NOMO-1 treated with DMSO at 0.1 percent for 48 hours (cell line): ENCODE results near the gene REEP6.
"Not testable (repeated sequence)": the region's sequence is repeated elsewhere in the genome, so short reads cannot be mapped to it uniquely, and the experiment has no call there.

Experiments used
- DNase-seq: peaks from one replicate; lab custom pipeline; 2025; ENCODE audit not compliant: unreplicated experiment; lab: John Stamatoyannopoulos, UW

Gene REEP6

GRCh38 chr19:1505991-1506881 lies 15.3 kb downstream of the REEP6 start:
- DNase-seq, result no peak

- no peak for DNase-seq
Measured at GRCh38 chr19:1507192-1507660, 16.2 kb downstream of the REEP6 start.

- peak; percentile 85 for DNase-seq
Measured at GRCh38 chr19:1507763-1508506, 17.0 kb downstream of the REEP6 start.

- no peak for DNase-seq
Measured at GRCh38 chr19:1508507-1508856, 17.5 kb downstream of the REEP6 start.

- no peak for DNase-seq
Measured at GRCh38 chr19:1509602-1510441, 18.8 kb downstream of the REEP6 start.

GRCh38 chr19:1510442-1510806 lies 19.4 kb downstream of the REEP6 start:
- no peak for DNase-seq

- DNase-seq, result no peak
Measured at GRCh38 chr19:1510807-1511206, 19.8 kb downstream of the REEP6 start.

- DNase-seq, result no peak
Measured at GRCh38 chr19:1511318-1512317, 20.6 kb downstream of the REEP6 start.

- peak; percentile 70 for DNase-seq
Measured at GRCh38 chr19:1512671-1513498, 21.9 kb downstream of the REEP6 start, which contains the start of gene ADAMTSL5. TSS of gene ADAMTSL5 (minus strand) at chr19:1513019. CDS start at chr19:1510943, 2,076 bp downstream.

- peak; percentile 61 for DNase-seq
Measured at GRCh38 chr19:1513499-1514294, 22.7 kb downstream of the REEP6 start.

GRCh38 chr19:1514295-1514661 lies 23.3 kb downstream of the REEP6 start:
- no peak for DNase-seq

- no peak for DNase-seq
Measured at GRCh38 chr19:1514986-1515721, 24.2 kb downstream of the REEP6 start.

- DNase-seq, result no peak
Measured at GRCh38 chr19:1516395-1516753, 25.4 kb downstream of the REEP6 start.

- no peak for DNase-seq
Measured at GRCh38 chr19:1518471-1518870, 27.5 kb downstream of the REEP6 start.

- DNase-seq, result not testable (repeated sequence)
Measured at GRCh38 chr19:1519802-1520201, 28.8 kb downstream of the REEP6 start.

- DNase-seq, result no peak
Measured at GRCh38 chr19:1520203-1520780, 29.3 kb downstream of the REEP6 start.

GRCh38 chr19:1521636-1522035 lies 30.7 kb downstream of the REEP6 start:
- no peak for DNase-seq
